Mesothelial cell of epicardium (in vitro differentiated cells): ENCODE data around the gene RAMP3. TPM values are rescaled to one million over a fixed set of nuclear protein-coding genes. Genes with fewer than 3 reads are reported as not detected.
A peak's percentile ranks its signal among the peaks of the same experiment; 100 is the strongest.

Experiments
- DNase-seq, 2 experiments: peaks; one replicate each; pipeline ENCODE4 v3.0.0; 2021; ENCODE audit warnings: low spot score in 2 of 2; ENCODE audit not compliant: unreplicated experiment in 2 of 2
- H3K27ac Mint-ChIP-seq: 2 replicates; pipeline ENCODE4 v1.8.0; 2021; ENCODE audit warnings: mixed read lengths
- H3K27me3 Mint-ChIP-seq: 2 replicates; pipeline ENCODE4 v1.8.0; 2021; ENCODE audit warnings: low read depth, mixed read lengths
- H3K36me3 Mint-ChIP-seq: 2 replicates; pipeline ENCODE4 v1.8.0; 2021; ENCODE audit warnings: mixed read lengths
- H3K4me1 Mint-ChIP-seq: 2 replicates; pipeline ENCODE4 v1.8.0; 2021; ENCODE audit warnings: mixed read lengths
- H3K4me3 Mint-ChIP-seq: 2 replicates; pipeline ENCODE4 v1.8.0; 2021; ENCODE audit warnings: mild to moderate bottlenecking, moderate library complexity, mixed read lengths
- H3K9me3 Mint-ChIP-seq: 2 replicates; pipeline ENCODE4 v1.8.0; 2021; ENCODE audit warnings: mixed read lengths
- CTCF ChIP-seq: fragments of 200-600 bp; sonication (generic); IDR thresholded peaks from one replicate; pipeline ENCODE4 v1.5.0; 2021; ENCODE audit warnings: antibody characterized with exemption; ENCODE audit not compliant: unreplicated experiment
- total RNA-seq: library from RNA; stranded (reverse); gene quantifications from 3 replicates; pipeline ENCODE4 v1.2.1, GENCODE V29; 2021

The RAMP3 gene
- total RNA-seq, 1 donor from 2014 or later, result not detected

- no peaks in the 10 kb centered on the region for H3K4me1 Mint-ChIP-seq
- H3K27ac Mint-ChIP-seq, result no peak overlapping the region
- H3K27me3 Mint-ChIP-seq, result peaks cover 27% of the 10 kb centered on the region
- TF ChIP-seq CTCF, result no peak
- H3K4me3 Mint-ChIP-seq, result no peak overlapping the region
- H3K36me3 Mint-ChIP-seq, result no peaks in the 10 kb centered on the region
- no peaks in the 10 kb centered on the region for H3K9me3 Mint-ChIP-seq
- DNase-seq, result peak in 1 of 2 experiments; percentile 30
Measured at GRCh38 chr7:45185028-45185863, 27.7 kb downstream of the RAMP3 start.

GRCh38 chr7:45185864-45186250 lies 28.3 kb downstream of the RAMP3 start:
- H3K36me3 Mint-ChIP-seq, result no peaks in the 10 kb centered on the region
- TF ChIP-seq CTCF, result no peak
- H3K9me3 Mint-ChIP-seq, result no peaks in the 10 kb centered on the region
- H3K27me3 Mint-ChIP-seq, result peaks cover 23% of the 10 kb centered on the region
- no peaks in the 10 kb centered on the region for H3K4me1 Mint-ChIP-seq
- H3K27ac Mint-ChIP-seq, result no peak overlapping the region
- H3K4me3 Mint-ChIP-seq, result no peak overlapping the region
- no peak for DNase-seq

- H3K27me3 Mint-ChIP-seq, result peaks cover 23% of the 10 kb centered on the region
- H3K4me1 Mint-ChIP-seq, result no peaks in the 10 kb centered on the region
- H3K4me3 Mint-ChIP-seq, result no peak overlapping the region
- H3K9me3 Mint-ChIP-seq, result no peaks in the 10 kb centered on the region
- no peak overlapping the region for H3K27ac Mint-ChIP-seq
- TF ChIP-seq CTCF, result no peak
- no peak for DNase-seq
- no peaks in the 10 kb centered on the region for H3K36me3 Mint-ChIP-seq
Measured at GRCh38 chr7:45186261-45186813, 28.7 kb downstream of the RAMP3 start.

GRCh38 chr7:45187089-45187945 lies 29.7 kb downstream of the RAMP3 start:
- peak in 1 of 2 experiments; percentile 11 for DNase-seq
- Mint-ChIP-seq H3K4me3 (no peak overlapping the region), H3K9me3 (no peaks in the 10 kb centered on the region), H3K27me3 (peaks cover 24% of the 10 kb centered on the region), H3K4me1 (no peaks in the 10 kb centered on the region), H3K36me3 (no peaks in the 10 kb centered on the region), H3K27ac (no peak overlapping the region)
- no peak for TF ChIP-seq CTCF

GRCh38 chr7:45187946-45188411 lies 30.4 kb downstream of the RAMP3 start:
- Mint-ChIP-seq H3K36me3 (no peaks in the 10 kb centered on the region), H3K4me3 (no peak overlapping the region), H3K4me1 (no peaks in the 10 kb centered on the region), H3K27me3 (peaks cover 30% of the 10 kb centered on the region), H3K9me3 (no peaks in the 10 kb centered on the region), H3K27ac (no peak overlapping the region)
- peak in 1 of 2 experiments; percentile 6 for DNase-seq
- TF ChIP-seq CTCF, result no peak
